UCSD-AML1 (cell line): ENCODE data around the gene DYNC1H1.
A peak's percentile ranks its signal among the peaks of the same experiment; 100 is the strongest.

ENCODE experiments used
- DNase-seq: peaks from one replicate; lab custom pipeline; 2025; ENCODE audit not compliant: unreplicated experiment; lab: John Stamatoyannopoulos, UW

Gene DYNC1H1

DNA sequence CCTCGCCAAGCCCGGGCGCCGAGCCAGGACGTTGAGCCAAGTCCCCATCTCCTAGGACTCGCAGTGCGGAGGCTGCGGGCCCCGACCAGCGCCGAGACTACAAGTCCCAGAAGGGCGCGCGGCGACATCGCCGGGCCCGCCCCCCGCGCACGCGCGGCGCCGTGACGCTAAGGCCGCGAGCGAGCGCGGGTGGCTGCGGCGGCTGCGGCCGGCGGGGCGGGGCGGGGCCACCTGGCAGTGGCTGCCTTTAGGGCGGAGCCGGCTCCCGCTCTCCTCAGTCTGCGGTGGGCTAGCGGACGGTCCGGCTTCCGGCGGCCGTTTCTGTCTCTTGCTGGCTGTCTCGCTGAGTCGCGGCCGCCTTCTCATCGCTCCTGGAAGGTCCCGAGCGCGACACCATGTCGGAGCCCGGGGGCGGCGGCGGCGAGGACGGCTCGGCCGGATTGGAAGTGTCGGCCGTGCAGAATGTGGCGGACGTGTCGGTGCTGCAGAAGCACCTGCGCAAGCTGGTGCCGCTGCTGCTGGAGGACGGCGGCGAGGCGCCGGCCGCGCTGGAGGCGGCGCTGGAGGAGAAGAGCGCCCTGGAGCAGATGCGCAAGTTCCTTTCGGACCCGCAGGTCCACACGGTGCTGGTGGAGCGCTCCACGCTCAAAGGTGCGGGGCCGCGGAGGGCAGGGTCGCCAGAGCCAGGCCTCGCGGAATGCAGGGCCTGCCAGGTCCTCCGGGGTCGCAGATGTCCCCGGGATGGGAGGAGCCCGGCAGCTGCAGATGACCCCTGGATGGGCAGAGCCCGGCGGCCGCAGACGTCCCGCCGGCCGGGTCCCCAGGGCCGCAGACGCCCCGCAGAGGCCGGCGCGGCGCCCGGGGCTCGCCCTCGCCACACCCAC, at the start of gene DYNC1H1:
TSS of gene DYNC1H1 (plus strand) at position 277 of the 884 bp plus-strand sequence. CDS start at position 396, 119 bp downstream.
- peak; percentile 92 for DNase-seq

DNA sequence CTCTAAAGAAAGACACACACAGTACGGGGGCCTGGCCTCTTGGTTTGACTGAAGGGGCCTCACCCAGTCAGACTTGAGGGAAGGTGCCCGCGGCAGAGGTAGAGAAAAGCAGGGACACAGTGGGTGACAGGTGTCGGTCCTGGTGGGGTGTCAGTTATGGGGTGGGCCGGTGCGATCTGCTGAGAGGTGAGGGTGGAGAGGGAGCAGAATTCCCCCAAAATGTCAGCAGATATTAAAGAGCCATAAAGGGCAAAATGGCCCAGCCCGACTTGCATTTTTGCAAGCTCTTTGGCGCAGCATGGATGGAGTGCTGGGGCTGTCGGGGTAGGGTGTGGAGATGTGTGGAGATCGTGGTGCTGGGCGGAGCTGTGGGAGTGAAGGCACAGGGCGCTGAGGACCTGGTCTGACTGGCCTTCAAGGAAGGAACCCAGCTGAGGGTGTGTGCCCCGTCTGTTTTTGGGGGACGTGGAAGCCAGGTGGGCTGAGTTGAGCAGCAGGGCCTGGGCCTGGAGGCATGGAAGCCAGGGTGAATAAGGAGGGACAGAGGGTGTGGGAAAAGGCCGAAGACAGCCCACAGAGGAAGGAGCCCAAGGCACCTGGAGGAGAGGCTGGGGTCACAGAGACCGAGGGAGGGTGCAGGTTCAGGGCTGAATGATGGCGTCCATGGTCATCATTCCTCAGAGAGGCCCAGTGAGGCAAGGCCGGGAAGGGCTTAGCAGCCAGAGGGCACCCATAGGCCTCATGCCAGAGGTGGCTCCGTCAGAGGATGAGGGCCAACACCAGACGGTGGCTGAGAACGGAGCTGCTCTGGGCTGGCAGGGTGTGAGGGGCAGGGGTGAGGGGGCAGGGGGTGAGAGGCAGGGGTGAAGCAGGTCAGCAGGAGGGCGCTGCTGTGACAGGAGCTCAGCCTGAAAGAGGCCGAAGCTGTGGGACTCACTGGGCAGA, 48.2 kb upstream of the DYNC1H1 start:
- no peak for DNase-seq

DNA sequence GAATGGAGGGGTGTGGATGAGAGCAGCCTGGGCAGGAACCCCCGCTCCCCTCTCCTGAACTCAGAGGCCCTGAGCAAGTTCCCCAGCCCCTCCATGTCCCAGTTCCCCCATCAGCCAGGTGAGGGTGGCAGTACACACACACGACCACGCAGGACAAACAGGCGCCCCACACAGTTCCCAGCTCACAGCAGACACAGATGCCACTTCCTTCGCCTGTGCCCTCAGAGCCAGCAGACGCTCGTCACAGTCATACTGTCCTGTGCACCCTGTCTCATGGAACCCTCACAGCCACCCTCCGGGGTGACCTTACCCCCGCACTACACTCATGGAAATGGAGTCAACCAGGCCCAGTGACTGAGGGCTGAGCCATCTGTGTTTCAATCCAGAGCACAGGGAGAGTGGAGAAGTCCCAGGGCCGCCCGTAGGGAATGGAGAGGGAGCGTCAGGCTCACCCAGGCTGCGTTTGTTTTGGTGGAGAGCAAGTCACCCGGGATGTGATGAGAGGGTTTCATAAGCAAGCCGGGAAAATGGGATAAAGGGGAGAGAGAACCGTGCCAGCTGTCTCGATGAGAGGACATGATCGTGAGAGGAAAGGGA, 47.5 kb upstream of the DYNC1H1 start:
- no peak for DNase-seq

DNA sequence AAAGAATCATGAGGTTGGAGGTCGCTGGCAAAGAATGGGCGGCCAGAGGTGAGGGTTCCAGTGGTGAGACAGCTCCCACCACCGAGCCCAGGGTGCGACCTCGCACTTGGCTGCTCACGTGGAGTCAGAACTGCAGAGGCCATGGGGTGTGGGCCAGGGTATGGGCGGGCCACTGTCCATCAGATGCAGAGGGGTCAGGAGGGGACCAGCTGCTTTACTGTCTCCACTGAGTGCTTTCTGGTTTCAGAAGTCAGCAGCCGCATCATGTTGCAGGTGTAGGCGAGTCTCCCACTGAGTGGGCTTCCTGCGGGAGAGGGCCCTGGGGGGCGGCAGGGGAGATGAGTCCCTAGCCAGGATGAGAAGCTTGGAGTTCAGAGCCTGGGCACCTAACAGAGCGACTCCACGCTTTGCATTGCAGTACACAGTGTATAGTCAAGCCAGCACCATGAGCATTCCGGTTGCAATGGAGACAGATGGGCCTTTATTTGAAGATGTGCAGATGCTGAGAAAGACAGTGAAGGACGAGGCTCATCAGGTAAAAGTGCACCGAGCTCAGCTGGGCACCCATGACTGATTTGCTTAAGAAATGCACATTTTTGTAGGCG, 46.9 kb upstream of the DYNC1H1 start:
- no peak for DNase-seq

DNA sequence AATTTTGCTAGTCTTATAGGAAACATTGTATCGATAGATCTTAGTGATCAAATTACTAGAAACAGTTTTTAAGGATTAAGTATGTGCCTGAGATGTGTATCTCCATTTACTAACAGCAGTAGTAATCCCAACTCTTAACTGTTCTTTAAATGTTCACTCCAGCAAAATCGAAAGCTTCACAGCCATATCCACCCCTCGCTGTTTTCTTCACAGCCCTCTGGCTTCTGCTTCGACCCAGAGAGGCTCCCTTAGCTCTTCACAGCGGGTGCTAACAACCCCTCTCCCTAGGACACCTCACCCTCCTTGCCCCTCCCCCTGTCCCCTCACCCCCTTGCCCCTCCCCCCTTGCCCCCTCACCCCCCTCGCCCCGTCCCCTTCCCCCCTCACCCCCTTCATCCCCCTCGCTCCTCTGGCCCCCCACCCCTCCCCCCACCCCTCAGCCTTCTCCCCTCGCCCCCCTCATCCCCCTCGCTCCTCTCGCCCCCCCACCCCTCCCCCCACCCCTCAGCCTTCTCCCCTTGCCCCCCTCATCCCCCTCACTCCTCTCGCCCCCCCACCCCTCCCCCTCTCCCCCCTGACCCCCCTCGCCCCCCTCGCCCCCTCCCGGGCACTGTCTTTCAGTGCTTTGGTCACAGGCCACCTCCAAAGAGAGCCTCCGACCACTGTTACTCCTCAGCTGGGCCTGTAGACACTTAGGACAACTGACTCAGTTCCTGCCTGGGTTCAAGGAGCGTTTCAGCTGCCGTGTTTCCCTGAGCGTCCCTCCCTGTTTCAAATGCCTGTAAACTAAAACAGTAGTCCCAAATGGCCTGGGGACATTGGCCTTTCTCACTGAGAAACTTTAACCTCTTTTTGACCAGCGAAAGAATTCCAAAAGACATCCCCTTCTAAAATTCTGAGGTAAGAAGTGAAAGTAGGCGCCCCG, 46.0 kb upstream of the DYNC1H1 start:
- no peak for DNase-seq

DNA sequence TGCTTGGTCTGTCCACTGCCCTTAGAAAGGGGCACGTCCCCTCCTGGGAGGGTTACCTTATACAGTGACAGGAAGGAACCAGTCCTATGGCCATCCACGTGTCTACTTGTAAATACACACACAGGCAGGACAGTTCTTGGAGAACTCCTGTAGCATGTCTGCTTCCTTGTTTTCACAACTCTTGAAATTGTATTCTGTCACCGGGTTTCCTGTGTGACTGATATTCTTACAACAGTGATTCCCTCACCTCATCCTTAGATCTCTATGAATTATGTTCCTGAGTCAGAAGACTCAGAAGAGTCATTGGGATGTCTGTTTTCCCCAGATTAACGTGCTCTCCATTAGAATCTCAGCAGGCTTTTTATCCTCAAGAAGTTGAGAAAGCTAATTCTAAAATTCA, 44.1 kb upstream of the DYNC1H1 start:
- DNase-seq: no peak

DNA sequence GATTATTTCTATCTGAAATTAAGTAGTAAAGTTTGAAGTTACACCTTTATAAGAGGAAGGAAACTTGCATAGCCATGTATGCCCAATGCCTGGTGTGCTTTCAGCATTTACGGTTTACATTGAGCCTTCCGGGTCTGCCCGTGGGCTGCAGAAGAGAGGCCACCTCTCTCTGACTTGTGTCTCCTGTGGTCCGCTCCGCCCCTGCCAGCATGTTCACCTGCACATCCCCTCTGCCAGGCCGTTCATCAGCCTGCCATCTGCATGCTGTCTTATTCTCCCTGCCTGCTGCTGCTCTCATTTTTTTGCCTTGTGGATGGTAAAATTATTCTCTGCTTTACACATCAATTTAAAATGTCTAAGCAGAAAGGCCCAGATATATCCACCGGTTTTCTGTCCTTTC, 41.5 kb upstream of the DYNC1H1 start:
- DNase-seq: no peak

DNA sequence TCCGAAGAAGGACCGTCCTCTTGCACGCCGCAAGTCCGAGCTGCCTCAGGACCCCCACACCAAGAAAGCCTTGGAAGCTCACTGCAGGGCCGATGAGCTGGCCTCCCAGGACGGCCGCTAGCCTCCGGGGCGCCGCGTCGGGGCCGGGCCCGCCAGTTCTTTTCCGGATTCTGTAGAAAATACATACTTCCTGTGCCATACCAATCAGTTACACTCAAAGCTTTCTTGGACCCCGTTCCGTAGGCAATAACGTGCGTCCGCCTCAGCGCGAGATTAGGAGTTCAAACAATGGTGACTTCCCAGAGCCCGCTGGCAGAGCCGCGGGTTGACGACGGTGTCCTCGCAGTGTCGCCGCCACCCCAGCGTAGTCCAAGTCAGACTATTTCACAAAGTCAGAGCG, 39.2 kb upstream of the DYNC1H1 start:
- no peak for DNase-seq

DNA sequence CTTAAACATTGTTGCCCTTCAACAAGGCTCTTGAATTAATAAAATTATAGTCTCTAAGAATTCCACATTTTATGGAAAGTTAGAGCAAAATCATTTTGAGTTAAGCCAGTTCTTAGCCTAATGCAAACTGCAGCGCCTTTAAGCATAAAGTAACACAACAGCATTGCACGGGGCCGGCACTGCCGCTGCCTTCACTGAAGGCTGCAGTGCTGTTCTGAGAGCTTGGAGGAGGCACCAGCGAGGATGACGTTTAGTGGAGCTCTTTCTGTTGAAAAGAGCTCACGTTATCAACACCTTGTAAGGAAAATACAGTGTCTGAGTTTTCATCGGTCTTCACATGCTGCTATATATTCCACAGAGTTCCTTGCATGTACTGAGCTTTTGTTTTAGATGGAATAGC, 38.3 kb upstream of the DYNC1H1 start:
- no peak for DNase-seq

DNA sequence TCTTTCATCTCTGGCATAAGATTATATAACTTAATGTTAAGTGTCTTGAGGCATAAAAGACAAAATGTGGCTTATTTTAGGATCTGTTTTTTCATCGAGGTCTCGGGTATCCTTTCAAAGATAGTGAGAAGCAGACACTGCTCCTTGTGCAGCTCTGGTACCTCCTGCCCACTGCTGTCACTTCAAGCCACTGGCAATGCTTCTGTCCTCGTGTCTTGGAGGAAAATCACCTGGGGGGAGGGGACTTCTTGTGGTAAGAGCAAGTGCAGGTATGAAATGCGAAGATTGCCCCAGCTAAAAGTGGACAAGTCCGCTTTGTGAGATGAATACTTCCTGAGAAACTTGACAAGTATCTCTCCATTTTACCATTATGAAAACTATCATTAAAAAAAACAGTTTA, 37.8 kb upstream of the DYNC1H1 start:
- DNase-seq: no peak

DNA sequence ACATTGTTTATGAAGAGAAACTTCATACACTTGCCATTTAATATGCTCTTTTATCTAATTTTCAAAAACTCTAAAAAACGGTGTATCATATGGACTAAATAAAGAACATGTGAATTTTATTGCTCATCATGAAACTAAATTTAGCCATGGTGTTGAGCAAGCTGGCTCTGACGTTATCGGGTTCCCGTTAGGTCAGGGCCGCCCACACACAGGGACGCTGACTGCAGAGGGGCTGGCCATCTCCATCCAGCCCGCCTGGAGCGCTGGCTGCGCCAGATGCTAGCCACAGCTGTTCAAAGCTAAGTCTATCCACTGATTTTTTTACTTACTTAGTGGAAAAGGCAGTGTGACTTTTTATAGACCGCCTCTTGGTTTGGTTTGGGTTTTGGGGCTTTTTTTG, 36.5 kb upstream of the DYNC1H1 start:
- no peak for DNase-seq

DNA sequence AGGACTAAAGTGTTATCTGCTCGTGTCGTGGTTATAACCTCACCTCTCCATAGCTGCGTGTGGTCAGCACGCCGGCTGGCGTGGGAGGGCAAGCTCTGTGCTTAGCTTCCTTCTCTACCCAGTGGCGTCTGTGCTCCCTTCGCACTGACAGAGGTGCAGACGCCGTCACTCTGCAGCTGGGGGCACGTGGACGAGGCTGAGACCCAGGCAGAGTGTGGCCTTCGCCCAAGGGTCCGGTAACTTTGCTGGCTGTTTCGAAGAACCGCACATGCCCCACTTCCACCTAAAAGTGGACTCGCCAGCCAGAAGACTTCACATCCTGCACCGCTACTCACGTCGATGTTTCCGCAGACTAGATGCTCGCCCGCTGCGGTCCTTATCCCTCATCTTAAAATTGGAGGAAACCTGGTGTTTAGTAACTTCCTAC, 35.9 kb upstream of the DYNC1H1 start:
- no peak for DNase-seq

DNA sequence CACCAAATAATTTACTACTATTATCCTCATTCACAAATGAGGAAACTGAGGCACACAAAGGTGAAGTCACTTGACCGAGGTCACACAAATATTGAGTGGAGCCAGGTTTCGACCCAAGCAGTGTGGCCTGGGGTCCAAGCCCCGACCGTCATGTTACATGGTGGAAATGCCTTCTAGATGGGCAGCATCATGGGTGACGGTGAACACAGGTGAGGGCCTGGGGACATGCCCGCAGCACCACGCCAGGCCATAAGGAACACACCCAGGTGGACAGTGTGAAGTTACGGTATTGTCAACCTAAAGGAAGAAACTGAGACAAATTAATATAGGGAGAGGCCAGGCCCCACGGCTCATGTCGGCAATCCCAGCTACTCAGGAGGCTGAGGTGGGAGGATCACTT, 35.3 kb upstream of the DYNC1H1 start:
- no peak for DNase-seq

DNA sequence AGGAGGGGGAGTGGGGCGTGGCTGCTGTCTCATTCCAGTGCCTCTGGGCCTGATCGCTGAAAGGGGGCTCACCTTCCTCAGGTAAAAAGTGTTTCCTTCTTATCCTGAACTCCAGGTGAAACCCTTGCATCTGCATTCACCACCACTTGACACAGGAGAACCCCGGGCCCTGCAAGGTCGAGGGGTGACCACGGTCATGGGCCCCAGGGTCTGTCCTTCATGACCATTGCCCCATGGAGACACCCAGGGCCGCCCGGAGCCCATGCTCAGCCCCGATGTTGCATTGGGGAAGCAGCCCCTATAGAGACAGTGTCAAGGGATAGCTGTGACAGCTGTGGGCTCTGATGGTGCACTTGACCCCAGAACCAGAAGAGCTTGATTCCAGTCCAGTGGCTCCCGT, 34.4 kb upstream of the DYNC1H1 start:
- DNase-seq: no peak

DNA sequence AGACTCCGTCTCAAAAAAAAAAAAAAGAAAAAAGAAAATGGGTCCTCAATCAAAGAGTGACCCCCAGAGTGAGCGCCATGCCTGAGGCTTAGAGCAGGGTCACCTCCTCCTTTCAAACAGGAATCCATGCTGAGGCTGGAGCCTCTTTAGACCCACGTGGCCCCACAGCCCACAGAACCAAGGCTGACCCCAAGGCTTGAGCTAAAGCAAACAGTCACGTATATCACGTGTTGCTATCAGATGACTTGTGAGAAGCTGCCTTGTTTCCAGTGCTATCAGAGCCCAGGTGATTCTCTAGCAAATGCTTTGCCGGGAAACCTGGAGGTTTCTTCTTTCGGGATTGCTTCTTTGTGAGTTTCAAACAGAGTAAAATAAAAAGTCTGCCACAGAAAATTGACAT, 31.7 kb upstream of the DYNC1H1 start:
- DNase-seq: no peak

DNA sequence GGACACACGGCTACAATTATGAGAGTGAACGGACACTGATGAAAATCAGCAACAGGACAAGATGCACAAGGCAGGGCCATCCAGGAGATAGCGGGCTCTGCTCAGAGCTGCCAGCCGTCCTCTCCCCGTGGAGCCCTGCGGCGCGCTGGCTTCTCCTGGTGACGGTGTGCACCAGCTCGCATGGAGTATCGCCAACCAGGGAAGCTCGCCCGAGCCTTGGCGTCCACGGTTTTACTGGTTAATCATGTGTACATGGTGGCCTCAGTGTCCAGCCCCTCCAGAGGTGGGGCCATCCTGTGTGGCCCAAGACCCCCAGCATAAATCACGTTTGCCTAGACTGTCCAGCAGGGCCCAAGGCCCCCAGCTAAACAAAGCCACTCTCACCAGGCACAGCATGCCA, 31.2 kb upstream of the DYNC1H1 start:
- DNase-seq: no peak

DNA sequence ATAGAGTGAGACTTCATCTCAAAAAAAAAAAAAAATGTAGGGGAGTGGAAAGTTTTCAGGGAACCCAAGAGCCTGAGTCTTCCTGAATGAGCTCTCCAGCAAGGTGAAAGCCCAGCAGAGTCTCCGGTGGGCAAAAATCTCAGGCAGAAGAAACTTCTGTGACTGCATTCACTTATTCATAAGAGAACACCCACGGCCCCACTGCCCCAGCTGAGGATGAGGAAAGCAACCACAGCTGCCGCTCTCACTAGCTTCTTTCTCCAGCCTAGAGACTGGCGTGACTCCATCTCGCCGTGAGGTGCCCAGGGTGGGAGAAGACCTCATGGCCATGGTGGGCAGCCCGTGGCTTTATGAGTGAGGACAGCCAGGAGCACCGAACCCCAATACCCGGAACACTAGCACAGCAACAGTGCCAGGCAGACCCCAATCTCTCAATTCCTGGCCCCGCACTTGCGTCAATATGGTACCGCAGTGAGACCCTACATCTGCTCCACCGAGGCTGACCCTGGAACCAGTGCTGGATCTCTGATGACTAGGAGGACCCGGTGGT, 29.7 kb upstream of the DYNC1H1 start:
- DNase-seq: no peak

DNA sequence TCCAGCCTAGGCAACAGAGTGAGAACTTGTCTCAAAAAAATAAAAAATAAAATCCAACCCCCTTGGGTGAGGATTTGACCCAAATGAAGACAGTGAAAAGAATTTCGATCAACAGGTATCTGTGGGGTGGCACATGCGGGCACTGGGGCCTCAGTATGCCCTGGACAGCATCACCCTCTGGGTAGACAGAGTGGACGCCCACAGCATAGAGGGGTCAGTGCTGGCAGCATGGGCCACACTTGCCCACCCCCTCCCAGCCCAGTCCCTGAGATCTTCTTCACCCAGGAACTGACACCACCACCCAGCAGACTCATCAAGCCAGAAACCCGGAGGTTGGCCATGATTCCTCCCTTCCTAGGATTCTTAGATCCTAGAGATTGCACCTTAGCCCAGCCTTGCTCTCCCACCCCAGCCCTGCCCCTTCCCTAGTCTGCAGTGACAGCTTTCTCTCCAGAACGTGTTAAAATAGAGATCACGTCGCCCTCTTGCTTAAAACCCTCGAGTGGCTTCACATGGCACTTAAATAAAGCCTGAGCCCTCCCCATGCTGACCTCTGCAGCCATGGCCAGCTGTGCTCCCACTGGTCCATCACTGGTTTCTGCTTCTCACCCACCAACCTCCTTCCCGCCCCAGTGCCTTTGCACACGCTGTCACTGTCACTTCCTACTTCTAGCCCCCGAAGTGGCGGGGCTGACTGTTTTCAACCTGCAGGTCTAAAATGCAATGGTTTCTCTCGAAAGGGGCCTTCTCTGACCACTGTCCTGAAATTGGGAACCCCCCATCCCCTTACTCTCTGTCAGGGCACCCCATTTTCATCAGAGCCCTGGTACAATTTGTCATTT, 26.2 kb upstream of the DYNC1H1 start:
- no peak for DNase-seq

DNA sequence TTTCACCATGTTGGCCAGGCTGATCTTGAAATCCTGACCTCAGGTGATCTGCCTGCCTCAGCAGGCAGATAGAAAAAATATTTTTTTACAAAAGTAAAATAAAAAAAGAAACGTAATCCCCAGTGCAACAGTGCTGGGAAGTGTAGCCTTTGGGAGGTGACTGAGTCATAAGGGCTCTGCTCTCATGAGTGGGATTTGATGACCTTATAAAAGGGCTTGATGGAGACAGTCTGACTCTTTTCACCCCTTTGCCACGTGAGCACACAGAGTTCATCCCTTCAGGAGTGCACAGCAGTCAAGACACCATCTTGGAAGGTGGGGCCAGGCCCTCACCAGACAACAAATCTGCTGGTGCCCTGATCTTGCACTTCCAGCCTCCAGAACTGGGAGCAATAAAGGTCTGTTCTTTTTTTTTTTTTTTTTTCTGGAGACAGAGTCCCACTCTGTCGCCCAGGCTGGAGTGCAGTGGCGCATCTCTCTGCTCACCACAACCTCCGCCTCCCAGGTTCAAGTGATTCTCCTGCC, 24.7 kb upstream of the DYNC1H1 start:
- DNase-seq: no peak
